Activated CD8-positive, alpha-beta memory T cell treated with anti-CD3 and anti-CD28 coated beads, Interleukin-2, amount 50 U/mL, for 1 hour (primary cell): ENCODE data around the gene HEXIM1.
A peak's percentile ranks its signal among the peaks of the same experiment; 100 is the strongest.

Experiments
- DNase-seq: peaks from one replicate; pipeline ENCODE4 v3.0.0-alpha.2; 2020; ENCODE audit errors: extremely low read depth

Gene HEXIM1

DNA sequence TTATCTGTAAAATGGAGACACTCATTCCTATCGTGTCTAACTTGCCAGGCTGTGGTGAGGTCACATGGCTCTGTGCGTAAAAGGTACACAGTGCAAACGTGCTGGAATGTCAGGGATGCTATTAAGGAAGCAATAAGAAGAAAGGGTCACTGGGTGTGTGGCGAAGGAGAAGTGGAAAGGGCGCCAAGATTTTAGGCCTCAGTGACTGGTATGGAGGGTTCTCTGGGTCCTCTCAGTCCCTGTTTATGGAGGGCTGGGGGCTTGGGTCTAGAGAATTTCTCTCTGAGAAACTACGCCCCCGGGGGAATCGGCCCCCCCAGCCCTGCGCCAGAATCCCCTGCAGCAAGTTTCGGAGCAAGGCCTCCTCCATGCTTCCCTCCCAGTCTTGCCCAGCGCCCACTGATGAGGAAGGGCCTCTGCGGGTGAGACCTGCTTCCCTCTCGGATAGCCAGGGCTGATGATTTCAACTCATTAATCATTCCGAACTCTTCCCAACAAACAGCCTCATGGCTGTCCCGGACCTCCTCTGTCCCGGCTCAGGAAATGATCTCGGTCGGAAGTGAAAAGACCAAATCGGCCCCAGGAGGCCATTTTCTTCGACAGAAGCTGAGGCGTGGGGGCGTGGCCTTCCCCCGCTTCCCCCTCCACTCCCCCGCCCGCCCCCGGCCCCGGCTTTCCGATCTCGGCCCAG is 1.2 kb upstream of the HEXIM1 start:
- DNase-seq = no peak

DNA sequence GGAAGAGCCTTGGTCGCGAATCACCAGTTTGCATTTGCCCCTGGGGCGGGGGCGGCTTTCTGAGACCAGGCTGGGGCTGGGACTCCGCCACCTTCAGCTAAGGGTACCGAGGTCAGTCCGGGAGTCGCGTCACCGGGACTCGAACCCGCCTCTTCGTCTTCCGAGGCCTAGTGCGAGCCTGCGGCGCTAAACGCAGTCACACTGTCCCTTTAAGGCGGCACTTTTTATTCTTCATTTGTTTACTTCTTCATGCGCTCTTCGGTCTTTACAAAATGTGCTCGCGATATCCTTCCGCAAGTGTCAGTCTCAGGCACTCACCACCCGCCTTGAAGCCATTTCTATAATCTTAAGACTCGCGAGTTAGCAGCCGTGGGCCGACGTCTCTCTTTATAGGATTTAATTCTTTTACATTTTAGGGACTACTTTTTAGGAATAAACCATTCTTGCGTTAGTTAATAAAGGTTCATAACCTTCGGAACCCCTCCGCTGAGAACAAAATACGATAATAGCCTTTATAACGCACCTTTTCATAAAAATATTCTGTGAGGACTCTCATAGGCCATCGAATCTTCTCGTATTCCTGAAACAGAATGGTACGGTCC is 593 bp upstream of the HEXIM1 start:
- peak; percentile 60 for DNase-seq

DNA sequence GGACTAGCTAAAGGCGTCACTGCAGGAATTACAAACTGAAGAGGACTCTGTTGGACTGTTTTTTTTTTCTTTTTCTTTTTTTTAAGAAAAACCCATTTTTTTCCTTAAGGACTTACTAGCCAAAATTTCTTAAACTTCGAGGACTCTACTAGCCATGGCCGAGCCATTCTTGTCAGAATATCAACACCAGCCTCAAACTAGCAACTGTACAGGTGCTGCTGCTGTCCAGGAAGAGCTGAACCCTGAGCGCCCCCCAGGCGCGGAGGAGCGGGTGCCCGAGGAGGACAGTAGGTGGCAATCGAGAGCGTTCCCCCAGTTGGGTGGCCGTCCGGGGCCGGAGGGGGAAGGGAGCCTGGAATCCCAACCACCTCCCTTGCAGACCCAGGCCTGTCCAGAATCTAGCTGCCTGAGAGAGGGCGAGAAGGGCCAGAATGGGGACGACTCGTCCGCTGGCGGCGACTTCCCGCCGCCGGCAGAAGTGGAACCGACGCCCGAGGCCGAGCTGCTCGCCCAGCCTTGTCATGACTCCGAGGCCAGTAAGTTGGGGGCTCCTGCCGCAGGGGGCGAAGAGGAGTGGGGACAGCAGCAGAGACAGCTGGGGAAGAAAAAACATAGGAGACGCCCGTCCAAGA is 878 bp downstream of the HEXIM1 start:
- no peak for DNase-seq

DNA sequence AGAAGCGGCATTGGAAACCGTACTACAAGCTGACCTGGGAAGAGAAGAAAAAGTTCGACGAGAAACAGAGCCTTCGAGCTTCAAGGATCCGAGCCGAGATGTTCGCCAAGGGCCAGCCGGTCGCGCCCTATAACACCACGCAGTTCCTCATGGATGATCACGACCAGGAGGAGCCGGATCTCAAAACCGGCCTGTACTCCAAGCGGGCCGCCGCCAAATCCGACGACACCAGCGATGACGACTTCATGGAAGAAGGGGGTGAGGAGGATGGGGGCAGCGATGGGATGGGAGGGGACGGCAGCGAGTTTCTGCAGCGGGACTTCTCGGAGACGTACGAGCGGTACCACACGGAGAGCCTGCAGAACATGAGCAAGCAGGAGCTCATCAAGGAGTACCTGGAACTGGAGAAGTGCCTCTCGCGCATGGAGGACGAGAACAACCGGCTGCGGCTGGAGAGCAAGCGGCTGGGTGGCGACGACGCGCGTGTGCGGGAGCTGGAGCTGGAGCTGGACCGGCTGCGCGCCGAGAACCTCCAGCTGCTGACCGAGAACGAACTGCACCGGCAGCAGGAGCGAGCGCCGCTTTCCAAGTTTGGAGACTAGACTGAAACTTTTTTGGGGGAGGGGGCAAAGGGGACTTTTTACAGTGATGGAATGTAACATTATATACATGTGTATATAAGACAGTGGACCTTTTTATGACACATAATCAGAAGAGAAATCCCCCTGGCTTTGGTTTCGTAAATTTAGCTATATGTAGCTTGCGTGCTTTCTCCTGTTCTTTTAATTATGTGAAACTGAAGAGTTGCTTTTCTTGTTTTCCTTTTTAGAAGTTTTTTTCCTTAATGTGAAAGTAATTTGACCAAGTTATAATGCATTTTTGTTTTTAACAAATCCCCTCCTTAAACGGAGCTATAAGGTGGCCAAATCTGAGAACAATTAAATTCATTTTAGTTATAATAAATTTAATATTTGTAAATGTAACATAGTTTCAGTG is 1.7 kb downstream of the HEXIM1 start:
- no peak for DNase-seq

DNA sequence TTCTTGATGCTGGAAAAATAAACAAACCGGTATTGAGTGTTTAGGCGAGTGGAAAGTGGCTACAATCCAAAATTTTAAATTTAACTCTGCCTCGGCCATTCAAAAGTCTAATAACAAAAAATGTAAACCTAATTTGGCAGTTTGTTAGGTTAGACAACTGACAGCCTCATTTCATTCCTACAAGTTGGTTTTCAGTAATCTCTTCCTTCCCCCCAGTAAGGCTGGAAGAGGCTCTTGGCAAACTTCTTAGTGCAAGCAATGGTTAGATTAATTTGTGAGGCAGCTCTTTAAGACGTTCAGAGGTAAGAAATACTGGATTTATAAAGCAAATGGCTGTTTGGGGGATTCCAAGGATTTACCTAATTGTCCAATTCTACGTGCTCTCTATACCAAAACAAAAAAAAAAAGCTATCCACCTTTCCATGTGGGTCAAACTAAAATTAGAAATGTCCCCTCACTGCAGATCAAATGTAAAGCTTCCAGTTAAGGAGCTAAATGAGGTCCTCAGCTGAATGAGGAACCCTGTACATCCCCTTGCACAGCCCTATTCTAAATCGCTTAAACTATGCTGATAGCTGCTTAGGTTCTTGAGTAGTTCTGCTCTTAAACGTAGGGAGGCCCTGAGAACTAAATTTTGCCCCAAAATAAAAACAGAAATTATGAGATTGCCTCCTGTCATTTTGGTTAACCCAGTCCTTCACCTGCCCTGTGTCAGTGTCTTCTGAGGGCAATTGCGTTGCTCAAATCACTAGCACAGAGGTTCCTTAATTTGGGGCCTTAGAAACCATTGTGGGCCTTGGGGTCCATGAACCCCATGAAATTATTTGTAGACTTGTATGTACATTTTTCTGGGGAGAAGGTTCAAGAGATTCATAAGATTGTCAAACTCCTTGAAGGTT is 2.9 kb downstream of the HEXIM1 start:
- no peak for DNase-seq

DNA sequence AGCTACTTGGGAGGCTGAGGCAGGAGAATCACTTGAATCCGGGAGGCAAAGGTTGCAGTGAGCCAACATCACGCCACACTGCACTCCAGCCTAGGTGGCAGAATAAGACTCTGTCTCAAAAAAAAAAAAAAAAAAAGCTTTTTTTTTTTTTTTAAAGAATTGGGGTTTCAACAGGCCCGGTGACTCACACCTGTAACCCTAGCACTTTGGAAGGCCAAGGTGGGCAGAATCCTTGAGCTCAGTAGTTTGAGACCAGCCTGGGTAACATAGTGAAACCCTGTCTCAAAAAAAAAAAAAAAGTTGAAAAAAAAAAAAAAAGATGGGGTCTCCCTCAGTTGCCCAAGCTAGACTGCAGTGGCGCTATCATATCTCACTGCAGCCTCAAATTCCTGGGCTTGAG is 6.8 kb downstream of the HEXIM1 start:
- no peak for DNase-seq

DNA sequence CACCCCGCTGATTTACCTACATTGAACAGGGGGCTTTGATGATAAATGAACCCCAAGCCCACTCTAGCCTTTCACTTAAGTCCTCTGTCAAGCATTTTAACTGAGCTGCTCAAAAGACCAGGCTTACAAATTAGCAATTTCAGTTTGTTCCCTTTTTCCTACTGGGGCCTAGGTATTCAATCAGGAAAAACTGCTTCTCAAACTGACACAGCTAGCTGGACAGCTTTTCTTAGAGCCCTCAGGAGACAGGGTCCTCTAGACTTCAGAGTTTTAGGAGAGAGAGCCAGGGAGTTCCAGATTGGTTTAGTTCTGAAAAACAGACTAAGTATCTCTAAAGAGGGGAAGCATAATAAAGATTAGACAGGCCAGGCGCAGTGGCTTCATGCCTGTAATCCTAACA is 7.2 kb downstream of the HEXIM1 start:
- no peak for DNase-seq

DNA sequence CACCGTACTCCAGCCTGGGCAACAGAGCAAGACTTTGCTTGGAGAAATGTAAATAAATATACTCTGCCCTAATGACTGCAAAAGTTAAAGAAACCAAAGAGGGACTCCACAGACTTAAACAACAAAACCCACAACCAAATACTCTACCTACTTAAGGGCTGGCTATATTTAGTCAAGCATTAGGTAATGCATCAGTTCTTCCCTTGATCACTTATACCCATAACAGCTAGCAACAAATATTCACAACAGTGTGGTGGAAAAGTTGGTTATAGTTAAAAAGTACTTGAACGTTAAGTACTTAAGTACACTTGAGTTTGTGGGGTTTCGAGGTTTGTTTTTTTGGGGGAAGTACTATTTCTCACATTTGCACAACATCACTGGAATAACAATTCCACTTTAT is 8.0 kb downstream of the HEXIM1 start:
- no peak for DNase-seq

DNA sequence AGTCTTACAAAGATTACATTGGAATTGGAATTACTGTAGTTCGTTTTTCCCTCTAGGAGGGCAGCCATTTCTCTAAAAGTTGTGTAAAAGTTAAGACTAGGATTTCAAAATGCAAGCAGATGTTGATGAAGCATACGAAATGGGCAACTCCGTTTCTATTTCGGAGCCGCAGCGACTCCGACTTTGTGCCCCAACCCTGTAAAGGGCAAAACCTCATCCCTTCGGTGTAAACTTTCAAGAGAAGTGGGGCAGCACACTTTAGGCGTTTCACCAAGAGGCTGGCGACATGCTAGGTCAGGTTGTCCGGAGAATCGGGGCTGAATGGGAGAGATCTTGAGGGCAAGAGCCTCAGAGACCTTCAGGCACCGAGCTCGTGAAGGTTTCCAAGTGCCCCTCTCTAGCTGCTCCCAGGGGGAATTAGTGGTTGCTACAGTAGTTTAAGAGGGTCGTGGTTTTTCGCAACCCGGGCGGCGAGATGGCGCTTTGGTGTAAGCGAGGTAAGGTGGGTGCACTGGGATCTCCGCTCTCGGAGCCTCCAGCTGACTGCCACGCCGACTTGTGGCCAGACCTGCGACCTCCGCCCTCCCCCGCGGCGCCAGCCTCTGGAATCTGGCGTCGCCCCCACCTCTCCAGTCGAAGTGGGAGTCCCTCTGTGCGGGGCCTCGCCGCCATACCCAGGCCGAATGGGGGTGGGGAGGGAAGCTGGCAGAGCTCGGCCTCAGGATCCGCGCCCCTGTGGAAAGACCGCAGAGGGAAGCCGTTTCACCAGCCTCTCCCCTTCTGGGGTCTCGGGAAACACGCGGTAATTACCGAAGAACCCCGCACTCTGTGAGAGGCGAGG is 12.4 kb downstream of the HEXIM1 start:
- no peak for DNase-seq

DNA sequence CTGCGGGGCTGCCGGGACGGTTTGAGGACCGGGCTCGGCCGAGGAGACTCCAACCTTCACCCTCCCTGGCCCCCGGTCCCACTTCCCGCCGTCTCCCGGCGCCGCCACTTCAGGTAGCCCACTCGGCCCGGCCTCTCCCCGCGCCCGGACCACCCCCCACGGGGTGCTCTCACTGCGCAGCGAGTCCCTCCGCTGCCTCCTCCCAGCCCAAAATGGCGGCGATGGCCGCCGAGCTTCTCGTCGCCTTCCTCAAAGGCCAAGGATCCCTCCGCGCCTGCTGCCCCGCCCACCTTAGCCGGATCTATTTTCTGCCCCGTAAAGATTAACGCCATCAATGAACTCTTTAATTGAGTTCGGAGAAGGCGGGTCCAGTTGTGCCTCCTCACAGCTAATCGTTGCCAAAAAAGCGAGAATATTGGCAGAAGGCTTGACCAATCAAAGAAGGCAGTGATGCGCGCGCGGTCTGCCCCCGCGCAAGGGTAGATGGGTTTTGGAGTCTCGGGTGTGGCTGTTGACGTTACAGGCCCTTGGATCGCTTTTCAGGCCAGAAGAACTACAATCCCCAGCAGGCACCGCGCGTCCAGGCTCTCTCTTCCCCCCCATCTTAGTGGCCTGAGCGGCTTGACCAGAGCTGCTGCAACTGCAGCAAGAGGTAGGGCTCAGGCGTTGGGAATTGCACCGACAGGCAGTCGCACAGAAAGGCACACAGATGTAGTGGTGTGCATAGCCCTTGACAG is 13.2 kb downstream of the HEXIM1 start, which contains the start of gene HEXIM2:
HEXIM2 (plus strand) TSS at position 588 of the 737 bp plus-strand sequence. CDS start 919 bp downstream, outside the sequence.
- DNase-seq = peak; percentile 95

DNA sequence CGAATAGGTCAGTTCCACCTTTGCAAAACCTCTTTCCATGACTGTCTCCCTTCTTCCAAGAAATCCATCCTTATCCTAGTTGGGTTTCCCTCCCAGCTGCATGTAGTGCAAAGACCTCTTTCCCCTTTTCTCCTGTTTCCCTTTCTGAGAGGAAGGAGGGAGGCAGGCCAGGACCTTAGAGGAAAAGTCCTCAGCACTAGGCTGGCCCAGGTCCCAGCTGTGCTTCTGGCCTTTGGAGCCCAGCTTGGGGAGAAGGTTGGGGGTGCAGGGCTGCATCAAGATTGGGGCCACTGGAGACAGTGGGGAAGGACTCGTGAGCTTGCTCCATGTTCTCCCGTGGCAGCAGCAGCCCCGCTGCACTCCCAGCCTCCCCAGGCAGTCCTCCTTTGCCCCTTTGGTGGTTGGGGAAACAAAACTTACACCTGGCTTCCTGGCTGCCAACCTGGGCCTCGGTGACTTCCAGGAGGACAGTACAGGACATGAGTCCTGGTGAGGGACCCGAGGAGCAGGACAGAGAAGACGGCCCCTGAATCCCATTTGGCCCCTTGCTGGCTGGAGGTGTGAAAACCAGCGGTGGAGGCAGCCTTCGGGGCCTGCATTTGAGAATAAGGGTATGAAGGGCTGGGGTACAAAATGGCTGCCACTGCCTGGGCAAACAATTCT is 13.9 kb downstream of the HEXIM1 start:
- DNase-seq = no peak

DNA sequence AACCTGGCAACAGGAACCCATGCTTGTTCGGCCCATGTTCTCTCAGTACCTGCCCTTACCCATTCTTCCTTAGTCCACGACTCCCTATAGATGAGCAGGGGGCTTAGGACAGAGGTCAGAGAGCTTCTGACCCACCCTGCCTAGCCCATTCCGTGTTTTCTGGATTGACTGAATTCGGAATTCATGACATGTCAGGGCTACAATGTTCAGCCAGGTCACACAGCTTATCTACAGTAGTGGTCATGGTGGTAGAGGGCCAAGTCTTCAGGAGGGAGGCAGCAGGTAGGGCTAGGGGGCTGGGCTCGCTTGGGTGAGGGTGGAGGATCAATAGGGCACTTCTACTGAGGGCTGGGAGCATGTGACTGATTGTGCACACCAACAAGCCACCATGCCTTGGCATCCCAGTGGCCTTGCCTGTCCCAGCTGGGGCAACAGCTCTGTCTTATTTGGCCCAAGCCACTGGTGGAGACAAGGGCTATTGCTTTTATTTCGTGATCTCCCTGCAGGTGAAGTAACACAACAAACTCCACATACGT is 16.5 kb downstream of the HEXIM1 start:
- no peak for DNase-seq

DNA sequence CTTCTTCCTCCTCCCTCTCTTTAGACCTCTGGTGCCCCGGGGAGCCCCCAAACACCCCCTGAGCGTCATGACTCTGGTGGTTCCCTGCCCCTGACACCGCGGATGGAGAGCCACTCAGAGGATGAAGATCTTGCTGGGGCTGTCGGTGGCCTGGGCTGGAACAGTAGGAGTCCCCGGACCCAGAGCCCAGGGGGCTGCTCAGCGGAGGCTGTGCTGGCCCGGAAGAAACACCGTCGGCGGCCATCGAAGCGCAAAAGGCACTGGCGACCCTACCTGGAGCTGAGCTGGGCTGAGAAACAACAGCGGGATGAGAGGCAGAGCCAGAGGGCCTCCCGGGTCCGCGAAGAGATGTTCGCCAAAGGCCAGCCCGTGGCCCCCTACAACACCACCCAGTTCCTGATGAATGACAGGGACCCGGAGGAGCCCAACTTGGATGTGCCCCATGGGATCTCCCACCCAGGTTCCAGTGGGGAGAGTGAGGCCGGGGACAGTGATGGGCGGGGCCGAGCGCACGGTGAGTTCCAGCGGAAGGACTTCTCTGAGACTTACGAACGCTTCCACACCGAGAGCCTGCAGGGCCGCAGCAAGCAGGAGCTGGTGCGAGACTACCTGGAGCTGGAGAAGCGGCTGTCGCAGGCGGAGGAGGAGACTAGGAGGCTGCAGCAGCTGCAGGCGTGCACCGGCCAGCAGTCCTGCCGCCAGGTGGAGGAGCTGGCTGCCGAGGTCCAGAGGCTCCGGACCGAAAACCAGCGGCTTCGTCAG is 20.9 kb downstream of the HEXIM1 start:
- no peak for DNase-seq

DNA sequence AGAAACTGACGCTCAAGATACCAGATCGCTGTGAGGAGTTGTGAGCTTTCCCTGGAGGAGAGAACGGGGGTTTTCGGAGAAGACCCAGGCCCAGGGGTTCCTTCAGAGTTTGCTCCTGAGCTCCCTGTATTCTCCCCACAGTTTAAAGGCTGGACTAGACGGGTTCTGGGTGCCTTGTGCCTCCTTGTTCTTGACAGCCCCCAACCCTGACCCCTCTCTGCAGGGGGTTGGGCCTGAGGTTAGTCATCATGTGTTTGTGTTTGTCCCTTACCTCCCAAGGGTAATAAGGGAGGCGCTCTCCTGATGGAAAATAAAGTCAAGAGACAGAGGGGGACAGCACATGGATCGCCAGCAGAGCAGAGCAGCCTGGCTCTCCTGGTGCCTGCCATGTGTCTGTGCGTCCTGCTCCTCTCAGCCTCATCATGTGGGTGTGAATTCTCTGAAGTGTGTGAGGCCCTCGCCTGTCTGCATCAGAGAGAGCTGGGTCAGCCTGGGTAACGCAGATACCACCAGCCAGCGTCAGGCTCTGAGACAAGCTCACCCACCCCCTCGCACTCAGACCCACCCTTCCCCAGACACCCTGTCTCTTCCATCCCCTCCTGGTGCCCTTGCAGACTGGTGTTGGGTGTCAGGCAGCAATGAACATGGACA is 22.1 kb downstream of the HEXIM1 start:
- no peak for DNase-seq

DNA sequence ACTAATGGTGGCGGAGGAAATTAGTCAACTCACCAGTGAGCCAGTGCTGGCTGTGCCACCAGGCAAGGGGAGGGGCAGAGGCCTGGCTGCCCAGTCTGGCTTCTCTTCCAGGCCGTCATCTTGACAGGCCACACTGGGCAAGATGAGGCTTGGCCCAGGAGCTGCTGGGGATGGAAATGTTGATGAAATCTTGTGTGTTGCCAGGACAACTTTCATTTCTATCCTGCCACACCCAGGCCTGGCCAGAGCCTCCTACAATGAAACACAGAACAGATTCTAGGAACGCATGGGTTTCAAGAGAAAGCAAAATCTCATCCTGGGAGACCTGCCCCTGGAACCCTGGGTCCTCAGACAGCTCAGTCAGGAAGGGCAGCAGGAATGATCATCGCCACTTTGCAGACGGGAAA is 22.7 kb downstream of the HEXIM1 start:
- no peak for DNase-seq

DNA sequence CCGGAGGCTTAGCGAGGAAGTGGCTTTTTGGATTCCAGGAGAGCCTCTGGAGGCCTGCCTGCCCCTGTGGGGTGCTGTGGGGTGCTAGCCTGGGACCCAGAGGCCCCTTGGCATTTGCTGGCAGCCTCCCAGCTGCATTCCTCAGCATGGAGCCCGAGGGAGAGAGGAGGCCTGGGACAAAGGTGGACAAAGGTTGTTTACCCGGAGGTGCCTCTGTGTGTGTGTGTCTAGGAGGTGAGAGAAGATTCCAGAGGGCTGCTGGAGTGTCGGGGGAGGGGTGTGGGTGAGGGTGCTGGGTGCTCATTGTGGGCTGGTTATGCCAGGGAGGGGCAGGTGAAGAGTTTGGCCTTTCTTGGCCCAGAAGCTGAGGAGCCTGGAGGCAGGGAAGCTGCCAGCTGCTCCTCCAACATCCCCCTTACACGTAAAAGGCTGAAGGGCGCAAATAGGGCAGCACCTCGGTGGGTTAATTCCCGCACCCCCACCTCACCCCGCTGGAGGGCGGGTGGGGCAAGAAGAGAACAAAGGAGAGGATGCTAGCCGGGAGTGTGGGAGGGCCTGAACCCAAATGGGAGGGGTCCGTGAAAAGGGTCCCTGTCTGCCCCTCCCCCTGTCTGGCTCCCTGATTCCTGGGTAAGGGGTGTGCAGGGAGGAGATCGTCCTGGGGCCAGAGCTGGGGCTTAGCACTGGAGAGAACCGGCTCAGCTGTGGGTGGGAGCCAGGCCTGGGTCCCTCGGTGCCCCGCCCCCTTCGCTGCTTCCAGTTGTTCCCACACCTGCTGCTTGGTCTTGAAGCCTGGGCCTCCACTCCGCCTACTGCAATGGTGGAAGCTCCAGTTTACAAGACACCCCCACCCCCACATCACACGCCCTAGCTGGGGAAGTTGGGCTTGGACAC is 23.3 kb downstream of the HEXIM1 start:
- no peak for DNase-seq
